Fibroblast of upper back skin (primary cell): ENCODE results near the gene ING5.

Source experiments
- DNase-seq: peaks from one replicate; pipeline ENCODE4 v3.0.0-alpha.2; 2013

ING5 gene

GRCh38 chr2:241762933-241763369 lies 61.1 kb downstream of the ING5 start:
- DNase-seq, result no peak

GRCh38 chr2:241763551-241764274 lies 61.9 kb downstream of the ING5 start:
- no peak for DNase-seq

- DNase-seq, result no peak
These were observed 62.7 kb downstream of the ING5 start for GRCh38 chr2:241764275-241765241.

GRCh38 chr2:241767464-241768250 lies 65.8 kb downstream of the ING5 start:
- no peak for DNase-seq

- no peak for DNase-seq
These were observed 66.4 kb downstream of the ING5 start for GRCh38 chr2:241768251-241768711.

- no peak for DNase-seq
These were observed 67.0 kb downstream of the ING5 start for GRCh38 chr2:241768850-241769249.

GRCh38 chr2:241769819-241770184 lies 68.0 kb downstream of the ING5 start:
- no peak for DNase-seq

GRCh38 chr2:241770185-241770935 lies 68.5 kb downstream of the ING5 start:
- no peak for DNase-seq

- no peak for DNase-seq
These were observed 69.1 kb downstream of the ING5 start for GRCh38 chr2:241770936-241771285.

- DNase-seq, result peak; percentile 42
These were observed 69.6 kb downstream of the ING5 start for GRCh38 chr2:241771286-241772062.

GRCh38 chr2:241772063-241772499 lies 70.2 kb downstream of the ING5 start:
- no peak for DNase-seq

- DNase-seq, result no peak
These were observed 71.9 kb downstream of the ING5 start for GRCh38 chr2:241773511-241774418.

- DNase-seq, result peak; percentile 87
These were observed 72.8 kb downstream of the ING5 start for GRCh38 chr2:241774419-241775222.

GRCh38 chr2:241775223-241776177 lies 73.7 kb downstream of the ING5 start:
- no peak for DNase-seq

- no peak for DNase-seq
These were observed 74.7 kb downstream of the ING5 start, which contains the start of gene GAL3ST2 for GRCh38 chr2:241776336-241777169. GAL3ST2 (plus strand) TSS chr2:241776822; CDS start chr2:241776956, 134 bp downstream.

- DNase-seq, result no peak
These were observed 75.4 kb downstream of the ING5 start for GRCh38 chr2:241777170-241777685.
